B cell (primary cell): ENCODE measurements around the gene USH2A. TPM values are rescaled to one million over a fixed set of nuclear protein-coding genes. Genes with fewer than 3 reads are reported as not detected.

Experiments
- ATAC-seq: fragments of 200-7000 bp; cut with Tn5 transposase; one replicate; pipeline ENCODE4 v1.10.0; 2021; ENCODE audit warnings: low read depth, mild to moderate bottlenecking, moderate number of reproducible peaks, moderate library complexity
- CTCF ChIA-PET: fragments of 350-600 bp; sonication (Branson Sonifier 250); formaldehyde crosslinking; loops from one replicate; lab custom pipeline; 2021; ENCODE audit warnings: antibody characterized with exemption, inconsistent platforms; lab: Charles Lee
- POLR2A ChIA-PET: fragments of 350-600 bp; sonication (Branson Sonifier 250); formaldehyde crosslinking; loops from one replicate; lab custom pipeline; 2021; ENCODE audit warnings: antibody characterized with exemption; lab: Charles Lee
- DNase-seq: peaks from one replicate; pipeline ENCODE4 v3.0.0; 2013
- H2AFZ ChIP-seq: 2 replicates; pipeline ENCODE4 v1.6.1; 2012; ENCODE audit warnings: mild to moderate bottlenecking, low read depth, low read length; ENCODE audit not compliant: insufficient read depth, poor library complexity, severe bottlenecking
- H3K27ac ChIP-seq, 2 donors: 1 replicate in 1 of 2; 2 replicates in 1 of 2; pipeline ENCODE4 v1.5.1; 2012 to 2013; ENCODE audit warnings: low read length in 2 of 2, mild to moderate bottlenecking in 2 of 2, moderate library complexity in 1 of 2
- H3K27me3 ChIP-seq, 4 experiments: fragments of 200-600 bp in 1 of 4; sonication (generic) in 1 of 4; replicated peaks in 1 of 4; 1 replicate in 2 of 4; 2 replicates in 2 of 4; pipeline versions ENCODE4 v1.6.1 to v1.7.0; 2013 to 2016; ENCODE audit warnings: low read length in 3 of 4, mild to moderate bottlenecking in 2 of 4, mixed read lengths in 1 of 4, moderate library complexity in 1 of 4; ENCODE audit not compliant: insufficient read depth in 4 of 4, control insufficient read depth in 3 of 4; ENCODE audit errors: control extremely low read depth in 1 of 4
- H3K36me3 ChIP-seq, 2 experiments: replicated peaks in 1 of 2; 1 replicate in 1 of 2; 2 replicates in 1 of 2; pipeline versions ENCODE4 v1.6.1 to v1.7.1; 2013; ENCODE audit warnings: low read length in 1 of 2; ENCODE audit not compliant: insufficient read depth in 2 of 2, control insufficient read depth in 1 of 2; ENCODE audit errors: control extremely low read depth in 1 of 2, extremely low read depth in 1 of 2
- H3K4me1 ChIP-seq, 2 donors: fragments of 200-600 bp in 1 of 2; sonication (generic) in 1 of 2; 1 replicate in 1 of 2; 2 replicates in 1 of 2; pipeline versions ENCODE4 v1.5.1 to v1.6.1; 2013 to 2017; ENCODE audit warnings: low read length in 2 of 2; ENCODE audit not compliant: control insufficient read depth in 2 of 2, insufficient read depth in 2 of 2
- H3K4me2 ChIP-seq: replicated peaks from 2 replicates; pipeline ENCODE3; 2012; ENCODE audit warnings: mild to moderate bottlenecking, low read depth, low read length; ENCODE audit not compliant: poor library complexity, severe bottlenecking
- H3K4me3 ChIP-seq, 5 experiments: fragments of 200-600 bp in 1 of 5; sonication (generic) in 1 of 5; 1 replicate in 3 of 5; 2 replicates in 2 of 5; pipeline versions ENCODE4 v1.5.1 to v1.7.0; 2011 to 2016; ENCODE audit warnings: low read length in 4 of 5, mild to moderate bottlenecking in 4 of 5, low read depth in 2 of 5, control low read depth in 1 of 5, moderate library complexity in 1 of 5; ENCODE audit not compliant: insufficient read depth in 1 of 5; ENCODE audit errors: control extremely low read depth in 1 of 5, extremely low read depth in 1 of 5
- H3K79me2 ChIP-seq: fragments of 200-600 bp; sonication (generic); one replicate; pipeline ENCODE4 v1.6.0; 2016; ENCODE audit warnings: low read length; ENCODE audit not compliant: control insufficient read depth, insufficient read depth
- H3K9ac ChIP-seq: fragments of 200-600 bp; sonication (generic); 2 replicates; pipeline ENCODE4 v1.6.1; 2017; ENCODE audit warnings: mild to moderate bottlenecking, low read length, moderate library complexity
- H3K9me3 ChIP-seq, 3 donors: one replicate each; pipeline versions ENCODE4 v1.6.1 to v1.7.1; 2013; ENCODE audit warnings: low read length in 2 of 3; ENCODE audit not compliant: control insufficient read depth in 2 of 3, insufficient read depth in 1 of 3; ENCODE audit errors: control extremely low read depth in 1 of 3
- H4K20me1 ChIP-seq: 2 replicates; pipeline ENCODE4 v1.6.0; 2012; ENCODE audit warnings: mild to moderate bottlenecking, low read length; ENCODE audit not compliant: insufficient read depth, control insufficient read depth, poor library complexity, severe bottlenecking
- H3K27ac Mint-ChIP-seq: one replicate; pipeline ENCODE4 v1.8.0; 2021; ENCODE audit warnings: mixed read lengths
- H3K27me3 Mint-ChIP-seq: one replicate; pipeline ENCODE4 v1.8.0; 2021; ENCODE audit warnings: mixed read lengths
- H3K4me1 Mint-ChIP-seq: one replicate; pipeline ENCODE4 v1.8.0; 2021; ENCODE audit warnings: mixed read lengths
- H3K4me3 Mint-ChIP-seq: one replicate; pipeline ENCODE4 v1.8.0; 2021; ENCODE audit warnings: mixed read lengths
- H3K9me3 Mint-ChIP-seq: one replicate; pipeline ENCODE4 v1.8.0; 2022; ENCODE audit warnings: mixed read lengths; ENCODE audit not compliant: insufficient read depth
- EZH2 ChIP-seq: IDR thresholded peaks from 2 replicates; pipeline ENCODE4 v1.6.1; 2012; ENCODE audit warnings: borderline replicate concordance, low read depth, mild to moderate bottlenecking, moderate library complexity, low read length; ENCODE audit not compliant: insufficient read depth, poor library complexity, severe bottlenecking
- WGBS: methylation state at CpG from one replicate; pipeline ENCODE4 v1.1.5; 2013; ENCODE audit warnings: missing lambda C conversion rate; ENCODE audit not compliant: insufficient coverage; 5-methylcytosine and 5-hydroxymethylcytosine counted together
- intact Hi-C: fragments of 100-400 bp; cut with micrococcal nuclease; formaldehyde crosslinking; loops from one replicate; pipeline ENCODE4 v1.10.0; 2022
- polyA plus RNA-seq: library from polyadenylated mRNA; depleted of rRNA; stranded (reverse); fragments of >200 nt; gene quantifications from 2 replicates; pipeline ENCODE4 v1.2.3, GENCODE V29; 2012
- total RNA-seq, 2 donors: library from RNA; stranded (reverse); fragments of 120-200 nt in 1 of 2; gene quantifications; 1 replicate in 1 of 2; 2 replicates in 1 of 2; pipeline versions ENCODE4 v1.2.3 to v1.2.4, GENCODE V29; 2013 to 2022
- TF ChIP-seq, protein P1 (sequence below): fragments of 200-600 bp; IDR thresholded peaks from one replicate; pipeline ENCODE4 v1.8.0; 2022; ENCODE audit warnings: antibody characterized with exemption, mild to moderate bottlenecking

USH2A gene
- total and polyA plus RNA-seq, 2 donors (not counting 1 experiment from before 2014, with no cell fraction given), result 0.01 TPM; not detected in 1

DNA sequence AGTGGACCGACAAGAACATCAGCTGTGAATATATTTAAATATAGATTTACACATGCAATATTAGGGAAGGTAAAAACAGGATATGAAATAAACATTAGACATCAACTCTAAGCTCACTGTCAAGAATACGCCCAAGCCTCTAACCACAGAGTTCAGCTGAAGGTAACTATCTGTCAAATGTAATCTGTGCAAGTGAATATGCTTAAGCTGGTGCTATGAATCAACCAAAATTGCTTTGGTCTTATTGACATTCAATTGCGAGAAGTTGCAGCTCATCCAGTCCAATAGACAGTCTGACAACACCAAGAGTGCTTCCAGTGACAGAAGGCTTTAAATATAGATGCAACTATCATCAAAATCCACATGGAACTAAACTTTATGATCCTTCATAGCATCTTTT lies 32.3 kb downstream of the USH2A start:
- WGBS, result no CpG with 5 or more reads among the region's 3 CpGs
- TF ChIP-seq, protein P1, sequence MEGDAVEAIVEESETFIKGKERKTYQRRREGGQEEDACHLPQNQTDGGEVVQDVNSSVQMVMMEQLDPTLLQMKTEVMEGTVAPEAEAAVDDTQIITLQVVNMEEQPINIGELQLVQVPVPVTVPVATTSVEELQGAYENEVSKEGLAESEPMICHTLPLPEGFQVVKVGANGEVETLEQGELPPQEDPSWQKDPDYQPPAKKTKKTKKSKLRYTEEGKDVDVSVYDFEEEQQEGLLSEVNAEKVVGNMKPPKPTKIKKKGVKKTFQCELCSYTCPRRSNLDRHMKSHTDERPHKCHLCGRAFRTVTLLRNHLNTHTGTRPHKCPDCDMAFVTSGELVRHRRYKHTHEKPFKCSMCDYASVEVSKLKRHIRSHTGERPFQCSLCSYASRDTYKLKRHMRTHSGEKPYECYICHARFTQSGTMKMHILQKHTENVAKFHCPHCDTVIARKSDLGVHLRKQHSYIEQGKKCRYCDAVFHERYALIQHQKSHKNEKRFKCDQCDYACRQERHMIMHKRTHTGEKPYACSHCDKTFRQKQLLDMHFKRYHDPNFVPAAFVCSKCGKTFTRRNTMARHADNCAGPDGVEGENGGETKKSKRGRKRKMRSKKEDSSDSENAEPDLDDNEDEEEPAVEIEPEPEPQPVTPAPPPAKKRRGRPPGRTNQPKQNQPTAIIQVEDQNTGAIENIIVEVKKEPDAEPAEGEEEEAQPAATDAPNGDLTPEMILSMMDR, result no peak
- TF ChIP-seq EZH2, result no peak
- no peak for ATAC-seq
- no peak overlapping the region for H2AFZ ChIP-seq
- Mint-ChIP-seq H3K4me3 (no peak overlapping the region), H3K9me3 (no peaks in the 10 kb centered on the region), H3K4me1 (no peaks in the 10 kb centered on the region), H3K27me3 (no peaks in the 10 kb centered on the region), H3K27ac (no peak overlapping the region)
- intact Hi-C loops, result no loop called here
- ChIA-PET CTCF (no interaction called here), POLR2A (no interaction called here)
- H3K36me3 ChIP-seq, result no peaks in the 10 kb centered on the region
- H3K4me1 ChIP-seq, result no peaks in the 10 kb centered on the region
- H3K9ac ChIP-seq, result no peak overlapping the region
- no peaks in the 10 kb centered on the region for H4K20me1 ChIP-seq
- H3K27ac ChIP-seq, result no peak overlapping the region
- no peak overlapping the region for H3K4me2 ChIP-seq
- DNase-seq, result no peak
- no peaks in the 10 kb centered on the region for H3K9me3 ChIP-seq
- H3K79me2 ChIP-seq, result no peaks in the 10 kb centered on the region
- no peaks in the 10 kb centered on the region for H3K27me3 ChIP-seq
- no peak overlapping the region for H3K4me3 ChIP-seq

DNA sequence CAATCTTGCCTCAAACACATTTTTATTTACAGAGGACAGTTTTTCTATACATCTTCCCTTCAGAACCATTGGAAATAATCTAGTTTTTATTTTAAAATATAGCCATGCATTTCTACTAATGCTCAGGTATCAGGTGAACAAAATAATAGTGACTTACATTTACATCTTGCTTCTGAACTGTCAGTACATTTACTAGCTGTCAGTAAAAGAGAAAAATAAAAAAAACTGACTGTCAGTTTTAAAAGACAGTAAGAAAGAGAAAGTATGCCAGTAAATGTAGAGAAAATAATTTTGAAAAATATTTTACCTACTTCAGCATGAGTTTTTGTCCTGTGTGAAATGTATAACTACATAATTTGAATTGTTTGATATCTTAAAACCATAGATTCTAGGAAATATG lies 33.5 kb downstream of the USH2A start:
- Mint-ChIP-seq H3K27me3 (no peaks in the 10 kb centered on the region), H3K27ac (no peak overlapping the region), H3K4me3 (no peak overlapping the region), H3K9me3 (no peaks in the 10 kb centered on the region), H3K4me1 (no peaks in the 10 kb centered on the region)
- Histone ChIP-seq H3K36me3 (no peaks in the 10 kb centered on the region), H3K4me1 (no peaks in the 10 kb centered on the region), H3K9ac (no peak overlapping the region), H3K79me2 (no peaks in the 10 kb centered on the region), H3K4me3 (no peak overlapping the region), H4K20me1 (no peaks in the 10 kb centered on the region), H2AFZ (no peak overlapping the region), H3K9me3 (no peaks in the 10 kb centered on the region), H3K27ac (no peak overlapping the region), H3K4me2 (no peak overlapping the region), H3K27me3 (no peaks in the 10 kb centered on the region)
- ATAC-seq, result no peak
- CTCF ChIA-PET, result no interaction called here
- POLR2A ChIA-PET, result no interaction called here
- intact Hi-C loops, result no loop called here
- DNase-seq, result no peak
- TF ChIP-seq, protein P1, result no peak
- TF ChIP-seq EZH2, result no peak
